ENCODE measurements around the gene UBE2H.
"Not testable (repeated sequence)": the region's sequence is repeated elsewhere in the genome, so short reads cannot be mapped to it uniquely, and the experiment has no call there.

Gene UBE2H

DNA sequence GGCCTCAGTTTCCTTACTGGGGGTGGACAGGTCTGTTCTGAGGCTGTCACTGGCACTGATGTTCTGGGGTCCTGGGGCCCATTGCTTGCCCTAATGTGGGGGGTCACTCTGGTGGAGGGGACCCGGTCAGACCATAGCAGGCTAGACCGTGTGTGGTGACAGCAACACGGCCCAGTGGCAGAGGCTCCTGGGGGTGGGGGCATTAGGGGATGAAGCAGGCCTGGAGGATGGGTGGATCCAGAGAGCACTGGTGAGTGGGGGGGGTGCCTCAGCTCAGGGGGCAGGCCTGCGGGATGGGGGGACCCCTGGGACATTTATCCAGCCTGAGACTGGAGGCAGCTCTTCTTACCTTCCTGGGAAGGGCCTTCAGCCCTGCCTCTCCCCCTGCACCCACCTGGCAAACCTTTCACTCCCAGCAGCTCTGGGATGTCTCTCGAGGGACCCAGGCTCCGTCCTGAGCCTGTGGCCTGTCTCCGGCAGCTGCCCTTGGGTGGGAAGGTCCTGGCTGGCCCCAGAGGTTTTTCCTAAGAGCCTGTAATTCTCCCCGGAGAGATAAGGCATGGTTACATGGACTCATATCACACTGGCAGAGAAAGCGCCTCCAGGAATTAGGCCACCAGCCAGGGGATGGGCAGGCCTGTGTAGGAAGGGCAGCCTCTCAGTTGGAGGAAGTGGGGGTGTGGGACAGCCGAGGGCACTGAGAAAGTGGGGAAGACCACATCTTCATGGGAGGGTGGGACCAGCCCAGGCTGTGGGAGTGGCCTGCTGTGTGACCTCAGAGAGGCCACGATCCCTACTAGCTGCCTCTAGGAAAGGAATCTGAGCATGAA is 147.7 kb downstream of the UBE2H start:
- no peak for DNase-seq

DNA sequence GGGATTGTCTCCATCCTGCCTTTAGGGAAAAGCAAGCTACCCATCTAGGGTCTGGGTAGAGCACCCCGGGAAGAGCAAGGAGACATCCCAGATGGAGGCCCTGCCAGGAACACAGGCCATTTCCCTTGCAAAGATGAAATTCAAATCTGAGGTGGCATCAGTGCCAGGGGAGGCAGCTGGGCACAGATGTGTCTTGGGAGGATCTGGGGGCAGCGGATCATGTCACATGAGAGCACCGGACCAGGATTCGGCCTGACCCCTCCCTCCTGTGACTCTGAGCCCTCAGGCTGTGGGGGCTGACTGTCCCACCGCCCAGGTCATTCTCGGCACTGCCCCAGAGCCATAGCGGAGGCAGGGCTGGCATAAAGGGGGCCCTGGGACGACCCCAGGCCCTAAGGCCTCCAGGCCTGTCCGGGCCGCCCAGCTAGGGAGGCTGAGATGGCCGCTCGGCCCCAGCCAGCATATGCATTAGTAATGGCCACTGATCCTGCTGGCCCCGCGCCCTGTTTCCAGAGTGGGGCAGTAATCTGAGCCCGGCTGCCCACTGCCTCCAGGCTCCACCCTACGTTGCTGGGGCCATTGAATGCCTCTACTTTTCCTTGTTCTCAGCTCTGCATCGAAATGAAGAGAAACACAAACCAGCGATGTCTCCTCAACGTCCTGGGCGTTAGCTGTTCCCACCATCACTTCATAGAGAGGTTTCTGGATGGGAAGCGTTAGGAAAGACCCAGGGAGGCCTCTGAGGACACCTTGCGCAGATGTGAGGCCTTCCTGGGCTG is 148.5 kb downstream of the UBE2H start:
- no peak for DNase-seq

GRCh38 chr7:129803546-129804081 is 149.1 kb downstream of the UBE2H start:
- DNase-seq = no peak

- DNase-seq = no peak
Observed at GRCh38 chr7:129801882-129802281, 150.9 kb downstream of the UBE2H start.

DNA sequence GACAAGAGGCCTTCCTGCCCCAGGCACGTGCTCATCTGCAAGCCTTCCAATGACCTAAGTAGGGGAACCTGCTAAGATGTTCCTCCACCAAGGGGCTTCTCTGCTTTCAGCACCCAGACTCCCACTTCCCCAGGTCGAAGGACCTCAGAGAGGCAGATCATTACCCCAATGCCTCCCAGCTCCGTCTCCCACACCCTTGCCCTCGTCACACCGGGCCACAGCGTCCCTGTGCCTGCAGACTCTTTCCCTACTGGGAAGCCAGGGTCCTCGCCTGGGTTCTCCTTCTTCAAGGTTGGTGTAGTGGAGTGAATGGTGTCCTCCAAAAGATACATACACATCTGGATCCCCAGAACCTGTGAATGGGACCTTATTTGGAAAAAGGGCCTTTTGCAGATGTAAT is 151.9 kb downstream of the UBE2H start:
- no peak for DNase-seq

- DNase-seq = no peak
Observed at GRCh38 chr7:129799350-129799955, 153.3 kb downstream of the UBE2H start.

- DNase-seq = no peak
Observed at GRCh38 chr7:129798616-129799349, 154.0 kb downstream of the UBE2H start.

DNA sequence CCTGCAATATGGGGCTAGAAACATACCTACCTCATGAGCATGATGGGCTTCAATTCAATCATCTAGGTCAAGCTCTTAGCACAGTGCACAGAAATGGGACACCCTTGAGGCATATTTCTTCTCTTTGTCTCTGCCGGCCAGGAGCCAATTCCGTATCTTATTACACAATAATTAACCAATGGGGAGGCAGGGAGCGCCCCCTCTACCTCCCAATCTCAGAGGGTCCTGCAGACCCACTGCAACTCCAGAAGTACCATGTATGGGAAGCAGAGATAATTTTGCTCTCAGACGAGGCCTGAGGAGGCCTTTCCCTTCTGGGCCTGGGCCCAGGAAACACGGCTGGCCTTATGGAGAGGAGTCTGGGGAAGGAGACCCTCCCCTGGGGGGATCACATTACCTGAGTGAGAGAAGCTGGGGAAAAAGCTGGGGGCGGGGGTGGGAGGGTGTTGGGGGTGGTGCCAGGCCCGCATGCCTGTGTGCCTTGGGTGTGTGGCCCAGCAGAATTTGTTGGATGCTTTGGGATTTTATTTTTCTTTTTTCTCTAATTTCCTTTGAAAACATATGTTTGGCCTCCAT is 155.5 kb downstream of the UBE2H start:
- no peak for DNase-seq

- DNase-seq = no peak
Observed at GRCh38 chr7:129796186-129796775, 156.5 kb downstream of the UBE2H start.

DNA sequence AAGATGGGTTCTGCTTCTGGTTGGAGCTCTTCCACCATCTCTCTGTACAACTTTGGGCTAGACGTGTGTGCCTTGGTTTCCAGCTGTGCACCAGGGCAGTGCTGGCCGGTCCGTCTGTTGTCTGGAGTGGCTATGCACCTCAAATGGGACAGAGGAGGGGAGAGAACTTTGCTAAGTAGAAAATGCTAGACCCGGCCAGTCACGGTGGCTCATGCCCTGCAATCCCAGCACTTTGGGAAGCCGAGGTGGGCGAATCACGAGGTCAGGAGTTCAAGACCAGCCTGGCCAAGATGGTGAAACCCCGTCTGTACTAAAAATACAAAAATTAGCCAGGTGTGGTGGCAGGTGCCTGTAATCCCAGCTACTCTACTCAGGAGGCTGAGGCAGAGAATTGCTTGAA is 158.3 kb downstream of the UBE2H start:
- not testable (repeated sequence) for DNase-seq

DNA sequence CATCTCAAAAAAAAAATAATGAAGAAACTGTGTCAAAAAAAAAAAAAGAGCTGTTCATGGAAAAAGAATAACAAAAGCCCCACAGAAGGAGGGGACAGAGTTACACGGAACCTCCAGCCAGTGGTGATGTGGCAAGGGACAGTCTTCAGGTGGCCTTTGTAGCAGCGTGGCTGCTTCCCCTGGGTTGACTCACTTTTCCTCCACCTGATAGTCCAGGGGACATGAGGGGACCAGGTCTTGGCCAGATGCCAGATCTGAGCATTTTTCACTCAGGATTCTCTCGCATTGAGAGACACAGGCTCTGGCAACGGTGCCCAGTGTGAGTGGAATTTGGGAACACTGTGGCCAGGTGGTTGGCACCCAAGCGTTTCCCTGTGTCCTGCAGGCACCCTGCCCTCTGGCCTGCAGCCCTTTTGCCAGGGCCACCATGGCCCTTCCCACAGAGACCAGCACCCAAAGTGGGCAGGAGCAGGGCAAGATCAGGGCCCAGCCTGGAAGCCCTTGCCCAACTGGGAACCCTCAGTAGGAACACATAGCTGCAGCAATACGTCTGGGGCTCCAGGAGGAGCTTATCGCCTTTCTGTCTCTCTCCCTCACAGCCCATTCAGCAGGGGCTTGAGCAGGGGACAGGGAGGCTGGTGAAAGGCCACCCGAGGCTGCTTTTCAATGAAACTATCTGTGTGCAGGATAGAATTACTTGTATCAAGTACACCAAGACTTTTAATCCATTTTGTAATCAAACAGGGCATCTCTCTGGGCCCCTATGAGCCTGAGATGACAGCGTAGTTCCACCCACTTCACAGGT is 159.1 kb downstream of the UBE2H start:
- no peak for DNase-seq

GRCh38 chr7:129792721-129793120 is 160.0 kb downstream of the UBE2H start:
- no peak for DNase-seq

- DNase-seq = no peak
Observed at GRCh38 chr7:129790136-129790535, 162.6 kb downstream of the UBE2H start.

DNA sequence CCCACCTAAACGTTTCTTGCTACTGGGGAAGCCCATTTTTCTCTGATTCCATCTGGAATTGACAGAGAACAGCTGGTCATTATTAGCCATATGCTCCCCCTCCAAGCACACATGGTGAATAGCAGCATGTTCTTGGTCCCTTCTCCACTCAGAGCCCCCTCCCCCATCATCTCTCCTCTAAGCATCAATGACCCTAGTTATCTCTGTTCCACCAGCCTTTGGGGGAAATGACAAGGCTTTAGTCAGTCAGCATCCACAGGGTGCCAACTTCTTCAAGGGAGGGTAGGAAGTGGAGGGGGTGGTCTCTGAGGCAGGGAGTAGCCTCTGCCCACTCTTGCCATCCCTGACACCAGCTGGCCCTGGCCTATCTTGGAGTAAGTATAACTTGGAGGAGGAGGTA is 163.1 kb downstream of the UBE2H start:
- no peak for DNase-seq

DNA sequence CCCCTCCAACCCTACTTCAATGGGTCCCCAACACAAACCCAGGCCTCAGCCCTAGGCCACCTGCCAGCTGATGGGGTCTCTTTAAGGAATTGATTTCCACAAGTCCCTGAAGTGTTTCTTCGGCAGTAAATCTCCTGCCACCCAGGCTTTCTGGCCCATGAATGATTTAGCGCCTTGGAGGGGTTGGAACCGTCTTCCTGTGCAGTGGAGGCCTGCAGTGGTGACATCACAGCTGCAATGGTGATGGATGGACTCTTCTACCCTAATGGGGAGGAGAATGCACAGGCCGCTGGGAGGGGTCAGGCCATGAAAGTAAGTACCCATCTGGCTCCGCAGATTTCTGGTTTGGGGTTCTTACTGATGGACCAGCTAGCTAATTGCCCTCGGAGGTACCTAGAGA is 163.8 kb downstream of the UBE2H start:
- DNase-seq = no peak

GRCh38 chr7:129786825-129787563 is 165.8 kb downstream of the UBE2H start:
- no peak for DNase-seq

DNA sequence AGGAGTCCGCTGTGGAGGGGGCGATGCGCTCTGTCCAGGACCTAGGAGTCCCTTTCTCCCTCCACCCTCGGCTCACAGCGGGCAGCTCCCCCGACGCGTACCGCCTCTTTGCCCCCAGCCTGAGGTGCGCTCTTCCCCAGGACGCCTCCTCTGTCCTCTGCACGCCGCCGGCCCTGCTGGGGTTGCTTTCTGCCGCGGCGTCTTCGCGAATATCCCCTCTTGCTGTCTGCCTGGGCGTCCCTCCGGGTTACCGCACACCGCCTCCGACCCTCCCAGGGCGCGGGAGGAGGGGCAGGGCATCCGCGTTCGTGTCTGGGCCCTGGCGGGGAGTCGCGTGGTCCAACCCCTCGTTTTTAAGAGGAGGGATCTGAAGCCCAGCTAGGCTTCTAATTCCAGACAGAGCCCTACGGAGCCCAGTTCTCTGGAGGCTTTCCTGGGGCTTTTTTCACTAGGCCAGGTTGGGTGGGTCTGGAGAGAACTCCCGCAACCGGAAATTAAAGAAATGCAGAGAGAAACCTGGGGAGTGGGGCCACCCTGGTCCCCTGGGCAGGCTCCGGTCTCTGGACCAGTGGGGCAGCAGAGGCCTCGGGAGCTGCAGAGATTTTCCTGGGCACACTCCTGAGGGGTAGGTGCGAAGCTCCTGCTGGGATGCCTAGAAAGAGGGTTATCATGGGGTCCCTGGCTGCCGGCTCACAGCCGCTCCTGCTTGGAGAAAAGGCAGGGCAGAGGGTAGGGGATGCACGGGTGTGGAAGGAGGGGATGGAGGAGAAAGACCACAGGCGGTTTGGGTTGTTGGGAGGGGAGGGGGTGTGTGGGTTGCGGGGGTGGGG is 166.9 kb downstream of the UBE2H start:
- DNase-seq = no peak

GRCh38 chr7:129784783-129785684 is 167.7 kb downstream of the UBE2H start:
- DNase-seq = no peak

DNA sequence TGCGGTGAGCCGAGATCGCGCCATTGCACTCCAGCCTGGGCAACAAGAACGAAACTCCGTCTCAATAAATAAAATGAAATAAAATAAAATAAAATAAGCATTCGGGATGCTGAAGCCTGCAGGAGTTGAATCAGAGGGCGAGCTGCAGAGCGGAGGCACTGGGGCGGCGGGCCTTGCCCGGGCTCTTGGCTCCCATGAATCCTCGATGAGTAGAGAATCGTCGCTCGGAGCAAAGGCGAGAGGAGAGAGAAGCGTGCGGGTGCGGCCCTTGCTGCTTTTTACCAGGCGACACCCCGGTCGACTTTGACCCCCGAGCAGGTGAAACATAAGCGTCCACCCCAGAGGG is 168.3 kb downstream of the UBE2H start:
- no peak for DNase-seq
